Measurements from ENCODE around the gene SPAG6.

SPAG6 gene

GRCh38 chr10:22427890-22428571 is 82.7 kb downstream of the SPAG6 start:
- Histone ChIP-seq H3K27ac (ENCODE audit: low read length) (no peak overlapping the region), H3K36me3 (ENCODE audit: insufficient read depth, low read depth, low read length) (no peaks in the 10 kb centered on the region), H3K9ac (ENCODE audit: low read depth, low read length) (no peak overlapping the region), H3K27me3 (ENCODE audit: insufficient read depth, low read length) (peaks cover 7% of the 10 kb centered on the region; the same call in 1 of the 2 replicates), H3K4me3 (ENCODE audit: low read length) (no peak overlapping the region), H3K9me3 (ENCODE audit: insufficient read depth, low read depth, low read length) (no peaks in the 10 kb centered on the region), H3K4me1 (ENCODE audit: insufficient read depth, low read length) (peaks cover 20% of the 10 kb centered on the region)

- Histone ChIP-seq H3K4me3 (ENCODE audit: low read length) (no peak overlapping the region), H3K27ac (ENCODE audit: low read length) (no peak overlapping the region), H3K9ac (ENCODE audit: low read depth, low read length) (no peak overlapping the region), H3K9me3 (ENCODE audit: insufficient read depth, low read depth, low read length) (no peaks in the 10 kb centered on the region), H3K27me3 (ENCODE audit: insufficient read depth, low read length) (peaks cover 7% of the 10 kb centered on the region; the same call in 1 of the 2 replicates), H3K4me1 (ENCODE audit: insufficient read depth, low read length) (peaks cover 20% of the 10 kb centered on the region), H3K36me3 (ENCODE audit: insufficient read depth, low read depth, low read length) (no peaks in the 10 kb centered on the region)
These were observed 83.8 kb downstream of the SPAG6 start for GRCh38 chr10:22429146-22429545.

- H3K27ac ChIP-seq (ENCODE audit: low read length) = no peak overlapping the region
- H3K4me3 ChIP-seq (ENCODE audit: low read length) = no peak overlapping the region
- no peaks in the 10 kb centered on the region for H3K36me3 ChIP-seq (ENCODE audit: insufficient read depth, low read depth, low read length)
- peaks cover 10% of the 10 kb centered on the region; the same call in 1 of the 2 replicates for H3K27me3 ChIP-seq (ENCODE audit: insufficient read depth, low read length)
- no peaks in the 10 kb centered on the region for H3K9me3 ChIP-seq (ENCODE audit: insufficient read depth, low read depth, low read length)
- H3K4me1 ChIP-seq (ENCODE audit: insufficient read depth, low read length) = peaks cover 20% of the 10 kb centered on the region
- H3K9ac ChIP-seq (ENCODE audit: low read depth, low read length) = no peak overlapping the region
These were observed 84.7 kb downstream of the SPAG6 start for GRCh38 chr10:22429981-22430421.

DNA sequence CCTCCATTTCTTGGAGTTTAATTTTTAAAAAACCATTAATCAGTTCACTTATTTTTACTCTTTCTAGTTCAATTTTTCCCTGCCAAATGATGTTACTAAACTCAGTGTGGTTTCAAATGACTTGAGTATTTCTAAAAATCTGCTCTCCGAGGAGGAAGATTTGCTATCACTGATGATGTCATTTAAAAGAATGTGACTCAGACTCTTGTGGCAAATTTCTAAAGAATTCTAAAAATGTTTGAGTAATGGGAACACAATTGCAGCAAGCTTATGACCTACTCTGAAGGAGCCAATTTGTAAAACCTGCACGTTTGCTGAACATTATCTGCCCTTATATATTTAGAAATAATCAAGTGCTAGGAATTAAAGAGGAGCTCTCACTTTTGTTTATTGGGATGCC is 88.6 kb downstream of the SPAG6 start:
- Histone ChIP-seq H3K9me3 (ENCODE audit: insufficient read depth, low read depth, low read length) (no peaks in the 10 kb centered on the region), H3K36me3 (ENCODE audit: insufficient read depth, low read depth, low read length) (no peaks in the 10 kb centered on the region), H3K9ac (ENCODE audit: low read depth, low read length) (no peak overlapping the region), H3K4me3 (ENCODE audit: low read length) (no peak overlapping the region), H3K27me3 (ENCODE audit: insufficient read depth, low read length) (peaks cover 49% of the 10 kb centered on the region), H3K4me1 (ENCODE audit: insufficient read depth, low read length) (peaks cover 6% of the 10 kb centered on the region; the same call in 1 of the 2 replicates), H3K27ac (ENCODE audit: low read length) (no peak overlapping the region)

GRCh38 chr10:22434521-22434920 is 89.2 kb downstream of the SPAG6 start:
- Histone ChIP-seq H3K27me3 (ENCODE audit: insufficient read depth, low read length) (peaks cover 55% of the 10 kb centered on the region), H3K4me1 (ENCODE audit: insufficient read depth, low read length) (peaks cover 6% of the 10 kb centered on the region; the same call in 1 of the 2 replicates), H3K9me3 (ENCODE audit: insufficient read depth, low read depth, low read length) (no peaks in the 10 kb centered on the region), H3K36me3 (ENCODE audit: insufficient read depth, low read depth, low read length) (no peaks in the 10 kb centered on the region), H3K9ac (ENCODE audit: low read depth, low read length) (no peak overlapping the region), H3K4me3 (ENCODE audit: low read length) (no peak overlapping the region), H3K27ac (ENCODE audit: low read length) (no peak overlapping the region)

GRCh38 chr10:22435650-22436049 is 90.4 kb downstream of the SPAG6 start:
- H3K36me3 ChIP-seq (ENCODE audit: insufficient read depth, low read depth, low read length) = no peaks in the 10 kb centered on the region
- H3K27me3 ChIP-seq (ENCODE audit: insufficient read depth, low read length) = peaks cover 59% of the 10 kb centered on the region
- no peak overlapping the region for H3K9ac ChIP-seq (ENCODE audit: low read depth, low read length)
- no peak overlapping the region for H3K4me3 ChIP-seq (ENCODE audit: low read length)
- H3K27ac ChIP-seq (ENCODE audit: low read length) = no peak overlapping the region
- H3K4me1 ChIP-seq (ENCODE audit: insufficient read depth, low read length) = peaks cover 2% of the 10 kb centered on the region; the same call in 1 of the 2 replicates
- H3K9me3 ChIP-seq (ENCODE audit: insufficient read depth, low read depth, low read length) = no peaks in the 10 kb centered on the region

GRCh38 chr10:22436526-22436892 is 91.2 kb downstream of the SPAG6 start:
- no peaks in the 10 kb centered on the region for H3K9me3 ChIP-seq (ENCODE audit: insufficient read depth, low read depth, low read length)
- H3K27ac ChIP-seq (ENCODE audit: low read length) = no peak overlapping the region
- H3K27me3 ChIP-seq (ENCODE audit: insufficient read depth, low read length) = peaks cover 68% of the 10 kb centered on the region
- H3K36me3 ChIP-seq (ENCODE audit: insufficient read depth, low read depth, low read length) = no peaks in the 10 kb centered on the region
- H3K4me1 ChIP-seq (ENCODE audit: insufficient read depth, low read length) = peaks cover 2% of the 10 kb centered on the region; the same call in 1 of the 2 replicates
- peak overlapping the region; percentile 72; the same call in 1 of the 2 replicates for H3K4me3 ChIP-seq (ENCODE audit: low read length)
- no peak overlapping the region for H3K9ac ChIP-seq (ENCODE audit: low read depth, low read length)

- Histone ChIP-seq H3K27ac (ENCODE audit: low read length) (no peak overlapping the region), H3K4me3 (ENCODE audit: low read length) (peak overlapping the region; percentile 72), H3K27me3 (ENCODE audit: insufficient read depth, low read length) (peaks cover 73% of the 10 kb centered on the region), H3K36me3 (ENCODE audit: insufficient read depth, low read depth, low read length) (no peaks in the 10 kb centered on the region), H3K9me3 (ENCODE audit: insufficient read depth, low read depth, low read length) (no peaks in the 10 kb centered on the region), H3K9ac (ENCODE audit: low read depth, low read length) (peak overlapping the region; percentile 76; the same call in 1 of the 2 replicates), H3K4me1 (ENCODE audit: insufficient read depth, low read length) (peaks cover 2% of the 10 kb centered on the region; the same call in 1 of the 2 replicates)
These were observed 91.8 kb downstream of the SPAG6 start for GRCh38 chr10:22436893-22437619.

GRCh38 chr10:22437620-22438588 is 92.6 kb downstream of the SPAG6 start:
- Histone ChIP-seq H3K4me1 (ENCODE audit: insufficient read depth, low read length) (peaks cover 2% of the 10 kb centered on the region; the same call in 1 of the 2 replicates), H3K36me3 (ENCODE audit: insufficient read depth, low read depth, low read length) (no peaks in the 10 kb centered on the region), H3K27me3 (ENCODE audit: insufficient read depth, low read length) (peaks cover 73% of the 10 kb centered on the region), H3K27ac (ENCODE audit: low read length) (no peak overlapping the region), H3K4me3 (ENCODE audit: low read length) (peak overlapping the region; percentile 72), H3K9me3 (ENCODE audit: insufficient read depth, low read depth, low read length) (no peaks in the 10 kb centered on the region), H3K9ac (ENCODE audit: low read depth, low read length) (peak overlapping the region; percentile 76; the same call in 1 of the 2 replicates)

GRCh38 chr10:22438711-22439110 is 93.4 kb downstream of the SPAG6 start:
- H3K9ac ChIP-seq (ENCODE audit: low read depth, low read length) = no peak overlapping the region
- H3K4me3 ChIP-seq (ENCODE audit: low read length) = no peak overlapping the region
- no peaks in the 10 kb centered on the region for H3K36me3 ChIP-seq (ENCODE audit: insufficient read depth, low read depth, low read length)
- H3K27me3 ChIP-seq (ENCODE audit: insufficient read depth, low read length) = peaks cover 73% of the 10 kb centered on the region
- H3K4me1 ChIP-seq (ENCODE audit: insufficient read depth, low read length) = peaks cover 2% of the 10 kb centered on the region; the same call in 1 of the 2 replicates
- H3K9me3 ChIP-seq (ENCODE audit: insufficient read depth, low read depth, low read length) = no peaks in the 10 kb centered on the region
- H3K27ac ChIP-seq (ENCODE audit: low read length) = no peak overlapping the region

DNA sequence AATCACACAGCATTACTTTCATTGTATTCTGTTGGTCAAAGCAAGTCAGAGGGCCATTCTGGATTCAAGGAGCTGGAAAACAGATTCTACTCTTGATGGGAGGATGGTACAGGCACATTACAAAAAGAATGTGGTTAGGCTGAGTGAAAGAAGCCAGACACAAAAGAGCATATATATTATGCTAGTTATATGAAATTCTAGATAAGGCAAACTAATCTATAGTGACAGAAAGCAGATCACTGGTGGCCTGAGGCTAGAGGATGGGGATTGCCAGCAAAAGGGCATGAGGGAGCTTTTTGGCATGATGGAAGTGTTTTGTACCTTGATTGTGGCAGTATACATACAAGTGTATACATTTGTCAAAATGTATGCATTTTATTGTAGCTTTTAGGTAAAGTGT is 96.8 kb downstream of the SPAG6 start:
- Histone ChIP-seq H3K9me3 (ENCODE audit: insufficient read depth, low read depth, low read length) (no peaks in the 10 kb centered on the region), H3K9ac (ENCODE audit: low read depth, low read length) (no peak overlapping the region), H3K27me3 (ENCODE audit: insufficient read depth, low read length) (peaks cover 59% of the 10 kb centered on the region), H3K4me1 (ENCODE audit: insufficient read depth, low read length) (peaks cover 2% of the 10 kb centered on the region; the same call in 1 of the 2 replicates), H3K36me3 (ENCODE audit: insufficient read depth, low read depth, low read length) (no peaks in the 10 kb centered on the region), H3K27ac (ENCODE audit: low read length) (no peak overlapping the region), H3K4me3 (ENCODE audit: low read length) (no peak overlapping the region)

Data from iPS-20b (cell line).